Osteocyte (in vitro differentiated cells): ENCODE data around the gene DLX4. TPM values are rescaled to one million over a fixed set of nuclear protein-coding genes. Genes with fewer than 3 reads are reported as not detected.

ENCODE experiments used
- DNase-seq: peaks from one replicate; pipeline ENCODE4 v3.0.0; 2021; ENCODE audit warnings: mixed read lengths; ENCODE audit not compliant: unreplicated experiment; ENCODE audit errors: extremely low spot score
- H3K27ac Mint-ChIP-seq: one replicate; pipeline ENCODE4 v1.8.0; 2021; ENCODE audit warnings: mild to moderate bottlenecking, mixed read lengths; ENCODE audit not compliant: unreplicated experiment
- H3K27me3 Mint-ChIP-seq: one replicate; pipeline ENCODE4 v1.8.0; 2021; ENCODE audit warnings: mixed read lengths; ENCODE audit not compliant: unreplicated experiment
- H3K36me3 Mint-ChIP-seq: one replicate; pipeline ENCODE4 v1.8.0; 2021; ENCODE audit warnings: mixed read lengths; ENCODE audit not compliant: unreplicated experiment
- H3K4me1 Mint-ChIP-seq: one replicate; pipeline ENCODE4 v1.8.0; 2021; ENCODE audit warnings: mixed read lengths; ENCODE audit not compliant: unreplicated experiment
- H3K4me3 Mint-ChIP-seq: one replicate; pipeline ENCODE4 v1.8.0; 2021; ENCODE audit warnings: mild to moderate bottlenecking, moderate library complexity, mixed read lengths; ENCODE audit not compliant: unreplicated experiment
- H3K9me3 Mint-ChIP-seq: one replicate; pipeline ENCODE4 v1.8.0; 2021; ENCODE audit warnings: mixed read lengths; ENCODE audit not compliant: unreplicated experiment
- CTCF ChIP-seq: fragments of 200-600 bp; sonication (generic); IDR thresholded peaks from 2 replicates; pipeline ENCODE4 v1.5.0; 2021; ENCODE audit warnings: antibody characterized with exemption, mild to moderate bottlenecking, moderate library complexity
- total RNA-seq: library from RNA; stranded (reverse); gene quantifications from 2 replicates; pipeline ENCODE4 v1.2.1, GENCODE V29; 2021

The DLX4 gene
- total RNA-seq, 1 donor from 2014 or later, result not detected

- no peak for TF ChIP-seq CTCF
- no peak overlapping the region for H3K4me3 Mint-ChIP-seq
- H3K36me3 Mint-ChIP-seq, result no peaks in the 10 kb centered on the region
- peaks cover 70% of the 10 kb centered on the region for H3K27me3 Mint-ChIP-seq
- no peak for DNase-seq
- no peak overlapping the region for H3K27ac Mint-ChIP-seq
- H3K9me3 Mint-ChIP-seq, result no peaks in the 10 kb centered on the region
- peaks cover 18% of the 10 kb centered on the region for H3K4me1 Mint-ChIP-seq
These were observed 6.2 kb upstream of the DLX4 start for GRCh38 chr17:49962599-49963308.

GRCh38 chr17:49963309-49963625, 5.7 kb upstream of the DLX4 start:
- Mint-ChIP-seq H3K27ac (no peak overlapping the region), H3K36me3 (no peaks in the 10 kb centered on the region), H3K9me3 (no peaks in the 10 kb centered on the region), H3K4me3 (no peak overlapping the region), H3K27me3 (peaks cover 75% of the 10 kb centered on the region), H3K4me1 (peaks cover 18% of the 10 kb centered on the region)
- no peak for DNase-seq
- TF ChIP-seq CTCF, result no peak

GRCh38 chr17:49963626-49964302, 5.2 kb upstream of the DLX4 start:
- no peak overlapping the region for H3K4me3 Mint-ChIP-seq
- H3K27me3 Mint-ChIP-seq, result peaks cover 78% of the 10 kb centered on the region
- H3K4me1 Mint-ChIP-seq, result peaks cover 20% of the 10 kb centered on the region
- H3K9me3 Mint-ChIP-seq, result no peaks in the 10 kb centered on the region
- H3K36me3 Mint-ChIP-seq, result no peaks in the 10 kb centered on the region
- no peak overlapping the region for H3K27ac Mint-ChIP-seq
- no peak for DNase-seq
- no peak for TF ChIP-seq CTCF

- DNase-seq, result no peak
- Mint-ChIP-seq H3K27ac (no peak overlapping the region), H3K9me3 (no peaks in the 10 kb centered on the region), H3K36me3 (no peaks in the 10 kb centered on the region), H3K4me1 (peaks cover 26% of the 10 kb centered on the region), H3K27me3 (peaks cover 82% of the 10 kb centered on the region), H3K4me3 (no peak overlapping the region)
- no peak for TF ChIP-seq CTCF
These were observed 4.7 kb upstream of the DLX4 start for GRCh38 chr17:49964303-49964768.

DNA sequence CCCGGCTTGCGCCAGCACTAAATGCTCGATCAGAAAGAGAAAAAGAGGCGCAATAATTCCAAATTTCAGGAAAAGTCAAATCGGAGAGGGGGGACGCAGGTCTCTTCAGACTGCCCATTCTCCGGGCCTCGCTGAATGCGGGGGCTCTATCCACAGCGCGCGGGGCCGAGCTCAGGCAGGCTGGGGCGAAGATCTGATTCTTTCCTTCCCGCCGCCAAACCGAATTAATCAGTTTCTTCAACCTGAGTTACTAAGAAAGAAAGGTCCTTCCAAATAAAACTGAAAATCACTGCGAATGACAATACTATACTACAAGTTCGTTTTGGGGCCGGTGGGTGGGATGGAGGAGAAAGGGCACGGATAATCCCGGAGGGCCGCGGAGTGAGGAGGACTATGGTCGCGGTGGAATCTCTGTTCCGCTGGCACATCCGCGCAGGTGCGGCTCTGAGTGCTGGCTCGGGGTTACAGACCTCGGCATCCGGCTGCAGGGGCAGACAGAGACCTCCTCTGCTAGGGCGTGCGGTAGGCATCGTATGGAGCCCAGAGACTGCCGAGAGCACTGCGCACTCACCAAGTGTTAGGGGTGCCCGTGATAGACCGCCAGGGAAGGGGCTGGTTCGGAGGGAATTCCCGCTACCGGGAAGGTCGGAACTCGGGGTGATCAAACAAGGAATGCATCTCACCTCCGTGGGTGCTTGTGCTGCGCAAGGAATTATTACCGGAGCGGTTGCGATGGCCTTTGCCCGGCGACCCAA, 4.0 kb upstream of the DLX4 start:
- no peak for DNase-seq
- TF ChIP-seq CTCF, result no peak
- Mint-ChIP-seq H3K4me3 (no peak overlapping the region), H3K4me1 (peaks cover 28% of the 10 kb centered on the region), H3K36me3 (no peaks in the 10 kb centered on the region), H3K27ac (no peak overlapping the region), H3K9me3 (no peaks in the 10 kb centered on the region), H3K27me3 (peaks cover 82% of the 10 kb centered on the region)
